Astrocyte (in vitro differentiated cells and primary cell): ENCODE measurements around the gene DYNLT5.

Source experiments
- EZH2 ChIP-seq: IDR thresholded peaks from 2 replicates; pipeline ENCODE4 v1.6.1; 2012; ENCODE audit warnings: mild to moderate bottlenecking, low read length, inconsistent platforms; ENCODE audit not compliant: insufficient read depth
- TF ChIP-seq, protein P1 (sequence below): IDR thresholded peaks from 2 replicates; pipeline ENCODE4 v1.5.1; 2011; ENCODE audit warnings: low read depth, mild to moderate bottlenecking, inconsistent platforms, low read length, moderate library complexity; ENCODE audit not compliant: insufficient read depth

DNA sequence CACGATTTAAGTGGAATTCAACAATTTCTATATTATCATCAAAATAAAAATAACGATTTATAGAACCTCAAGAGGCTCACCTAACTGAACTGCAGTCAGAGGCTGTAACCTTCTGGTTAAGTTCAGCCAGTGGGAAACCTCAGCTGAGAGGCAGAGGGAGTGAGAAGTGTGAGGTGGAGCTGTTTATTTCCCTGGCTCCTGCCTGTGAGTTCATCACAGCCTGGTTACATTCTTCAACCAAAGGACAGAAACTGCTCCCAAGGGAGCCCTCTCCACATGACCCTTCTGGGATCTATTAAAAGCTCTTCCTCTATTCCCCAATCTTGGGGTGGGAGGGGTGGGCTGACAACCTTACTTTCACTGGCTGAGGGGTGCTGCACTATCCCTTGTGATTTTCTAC, 22.2 kb downstream of the DYNLT5 start:
- TF ChIP-seq, protein P1, sequence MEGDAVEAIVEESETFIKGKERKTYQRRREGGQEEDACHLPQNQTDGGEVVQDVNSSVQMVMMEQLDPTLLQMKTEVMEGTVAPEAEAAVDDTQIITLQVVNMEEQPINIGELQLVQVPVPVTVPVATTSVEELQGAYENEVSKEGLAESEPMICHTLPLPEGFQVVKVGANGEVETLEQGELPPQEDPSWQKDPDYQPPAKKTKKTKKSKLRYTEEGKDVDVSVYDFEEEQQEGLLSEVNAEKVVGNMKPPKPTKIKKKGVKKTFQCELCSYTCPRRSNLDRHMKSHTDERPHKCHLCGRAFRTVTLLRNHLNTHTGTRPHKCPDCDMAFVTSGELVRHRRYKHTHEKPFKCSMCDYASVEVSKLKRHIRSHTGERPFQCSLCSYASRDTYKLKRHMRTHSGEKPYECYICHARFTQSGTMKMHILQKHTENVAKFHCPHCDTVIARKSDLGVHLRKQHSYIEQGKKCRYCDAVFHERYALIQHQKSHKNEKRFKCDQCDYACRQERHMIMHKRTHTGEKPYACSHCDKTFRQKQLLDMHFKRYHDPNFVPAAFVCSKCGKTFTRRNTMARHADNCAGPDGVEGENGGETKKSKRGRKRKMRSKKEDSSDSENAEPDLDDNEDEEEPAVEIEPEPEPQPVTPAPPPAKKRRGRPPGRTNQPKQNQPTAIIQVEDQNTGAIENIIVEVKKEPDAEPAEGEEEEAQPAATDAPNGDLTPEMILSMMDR: no peak
- no peak for TF ChIP-seq EZH2
